PC-3 (cell line): ENCODE measurements around the gene MAB21L2. TPM values are rescaled to one million over a fixed set of nuclear protein-coding genes. Genes with fewer than 3 reads are reported as not detected.

Experiments
- ATAC-seq: fragments of 200-7000 bp; cut with Tn5 transposase; 2 replicates; pipeline ENCODE4 v1.9.1; 2020; ENCODE audit warnings: mild to moderate bottlenecking, moderate library complexity
- BruUV-seq: library from RNA; stranded (reverse); fragments of 400-500 nt; replicated peaks from 2 replicates; lab custom pipeline; 2021; lab: Mats Ljungman, UMichigan
- CTCF ChIA-PET: fragments of 300-600 bp; sonication (Branson Sonifier 250); formaldehyde crosslinking; loops from one replicate; lab custom pipeline; 2022; ENCODE audit warnings: antibody characterized with exemption; lab: Charles Lee
- POLR2A ChIA-PET: fragments of 300-600 bp; sonication (Branson Sonifier 250); formaldehyde crosslinking; loops from one replicate; lab custom pipeline; 2022; ENCODE audit warnings: antibody characterized with exemption; ENCODE audit not compliant: unreplicated experiment; lab: Charles Lee
- DNase-seq: peaks from one replicate; pipeline ENCODE4 v3.0.0-alpha.2; 2015
- H2AFZ ChIP-seq: fragments of 300-600 bp; sonication (generic); 2 replicates; pipeline ENCODE4 v1.6.0; 2016; ENCODE audit warnings: antibody characterized with exemption, low read length
- H3F3A ChIP-seq: fragments of 300-600 bp; sonication (generic); one replicate; pipeline ENCODE4 v1.6.0; 2017; ENCODE audit warnings: antibody characterized with exemption, low read length, control low read depth, mild to moderate bottlenecking; ENCODE audit not compliant: unreplicated experiment
- H3K27ac ChIP-seq: fragments of 300-600 bp; sonication (generic); 2 replicates; pipeline ENCODE4 v1.5.1; 2016; ENCODE audit warnings: mild to moderate bottlenecking, low read length
- H3K27me3 ChIP-seq: fragments of 300-600 bp; sonication (generic); 2 replicates; pipeline ENCODE4 v1.6.1; 2016; ENCODE audit warnings: low read length, mixed read lengths
- H3K36me3 ChIP-seq: fragments of 300-600 bp; sonication (generic); 2 replicates; pipeline ENCODE4 v1.6.1; 2016; ENCODE audit warnings: low read depth, mixed run types, low read length, mixed read lengths
- H3K4me1 ChIP-seq: fragments of 300-600 bp; sonication (generic); 2 replicates; pipeline ENCODE4 v1.5.1; 2016; ENCODE audit warnings: low read length; ENCODE audit not compliant: insufficient read depth
- H3K4me2 ChIP-seq: fragments of 300-600 bp; sonication (generic); 2 replicates; pipeline ENCODE4 v1.6.0; 2016; ENCODE audit warnings: low read length
- H3K4me3 ChIP-seq: fragments of 300-600 bp; sonication (generic); 2 replicates; pipeline ENCODE4 v1.5.1; 2016; ENCODE audit warnings: mild to moderate bottlenecking, low read length, mixed read lengths
- H3K79me2 ChIP-seq: fragments of 300-600 bp; sonication (generic); 2 replicates; pipeline ENCODE4 v1.6.1; 2017; ENCODE audit warnings: low read length, mixed read lengths
- H3K9ac ChIP-seq: fragments of 300-600 bp; sonication (generic); 2 replicates; pipeline ENCODE4 v1.6.0; 2016; ENCODE audit warnings: mild to moderate bottlenecking, low read length
- H3K9me2 ChIP-seq: fragments of 300-600 bp; sonication (generic); replicated peaks from 2 replicates; pipeline ENCODE4 v1.6.1; 2016; ENCODE audit warnings: mixed run types, low read length, mixed read lengths
- H3K9me3 ChIP-seq: fragments of 300-600 bp; sonication (generic); 2 replicates; pipeline ENCODE4 v1.6.1; 2016; ENCODE audit warnings: low read length, mixed read lengths
- H4K20me1 ChIP-seq: fragments of 300-600 bp; sonication (generic); 2 replicates; pipeline ENCODE4 v1.6.1; 2016; ENCODE audit warnings: low read length, mixed read lengths
- EZH2 ChIP-seq: fragments of 300-600 bp; sonication (generic); IDR thresholded peaks from one replicate; pipeline ENCODE4 v1.6.1; 2017; ENCODE audit warnings: antibody characterized with exemption, mild to moderate bottlenecking, low read length; ENCODE audit not compliant: unreplicated experiment
- EZH2phosphoT487 ChIP-seq: fragments of 300-600 bp; sonication (generic); IDR thresholded peaks from 2 replicates; pipeline ENCODE4 v1.6.1; 2018; ENCODE audit warnings: mild to moderate bottlenecking, antibody characterized with exemption, low read length, borderline replicate concordance
- intact Hi-C: fragments of 100-400 bp; cut with micrococcal nuclease; formaldehyde crosslinking; loops from 2 replicates; pipeline ENCODE4 v1.9.0; 2023
- total RNA-seq: library from RNA; depleted of rRNA; stranded (reverse); fragments of >200 nt; gene quantifications from 2 replicates; pipeline ENCODE4 v1.2.3, GENCODE V29; 2014
- TF ChIP-seq, protein P1 (sequence below): fragments of 300-600 bp; sonication (generic); conservative IDR thresholded peaks from 2 replicates; pipeline ENCODE4 v1.5.1; 2017; ENCODE audit warnings: antibody characterized with exemption, low read depth, mild to moderate bottlenecking, low read length

MAB21L2 gene
- total RNA-seq, 1 experiment from 2014 or later = not detected

DNA sequence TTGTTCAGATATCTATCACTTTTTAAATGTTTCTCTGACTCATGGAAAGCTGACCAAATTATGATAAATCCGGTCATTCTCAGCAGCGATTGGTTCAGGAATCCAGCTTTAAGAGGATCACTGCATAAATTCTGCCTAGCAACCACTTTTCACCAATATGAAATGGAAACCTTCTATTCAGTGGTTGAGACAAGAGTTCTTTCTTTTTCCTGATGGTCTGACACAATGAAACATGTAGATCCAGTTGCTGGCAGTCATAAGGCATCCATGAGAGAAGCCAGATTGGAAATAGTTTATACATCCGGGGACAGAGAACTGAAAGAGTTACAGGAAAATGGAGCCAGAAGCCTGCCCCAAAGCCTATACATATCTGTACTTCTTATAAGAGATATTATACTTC is 27.2 kb downstream of the MAB21L2 start:
- H3K27me3 ChIP-seq = no peaks in the 10 kb centered on the region
- H3K9me3 ChIP-seq = no peaks in the 10 kb centered on the region
- no peaks in the 10 kb centered on the region for H3F3A ChIP-seq
- no peaks in the 10 kb centered on the region for H4K20me1 ChIP-seq
- TF ChIP-seq EZH2 = no peak
- no peak for TF ChIP-seq EZH2phosphoT487
- TF ChIP-seq, protein P1, sequence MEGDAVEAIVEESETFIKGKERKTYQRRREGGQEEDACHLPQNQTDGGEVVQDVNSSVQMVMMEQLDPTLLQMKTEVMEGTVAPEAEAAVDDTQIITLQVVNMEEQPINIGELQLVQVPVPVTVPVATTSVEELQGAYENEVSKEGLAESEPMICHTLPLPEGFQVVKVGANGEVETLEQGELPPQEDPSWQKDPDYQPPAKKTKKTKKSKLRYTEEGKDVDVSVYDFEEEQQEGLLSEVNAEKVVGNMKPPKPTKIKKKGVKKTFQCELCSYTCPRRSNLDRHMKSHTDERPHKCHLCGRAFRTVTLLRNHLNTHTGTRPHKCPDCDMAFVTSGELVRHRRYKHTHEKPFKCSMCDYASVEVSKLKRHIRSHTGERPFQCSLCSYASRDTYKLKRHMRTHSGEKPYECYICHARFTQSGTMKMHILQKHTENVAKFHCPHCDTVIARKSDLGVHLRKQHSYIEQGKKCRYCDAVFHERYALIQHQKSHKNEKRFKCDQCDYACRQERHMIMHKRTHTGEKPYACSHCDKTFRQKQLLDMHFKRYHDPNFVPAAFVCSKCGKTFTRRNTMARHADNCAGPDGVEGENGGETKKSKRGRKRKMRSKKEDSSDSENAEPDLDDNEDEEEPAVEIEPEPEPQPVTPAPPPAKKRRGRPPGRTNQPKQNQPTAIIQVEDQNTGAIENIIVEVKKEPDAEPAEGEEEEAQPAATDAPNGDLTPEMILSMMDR = no peak
- intact Hi-C loops = no loop called here
- H3K4me3 ChIP-seq = no peak overlapping the region
- H3K4me1 ChIP-seq = no peaks in the 10 kb centered on the region
- no peak overlapping the region for H3K4me2 ChIP-seq
- H3K9me2 ChIP-seq = no peaks in the 10 kb centered on the region
- no peak overlapping the region for H3K9ac ChIP-seq
- H2AFZ ChIP-seq = no peak overlapping the region
- H3K27ac ChIP-seq = no peak overlapping the region
- POLR2A ChIA-PET = no interaction called here
- BruUV-seq = no TSS peak
- DNase-seq (no peak), ATAC-seq (no peak)
- no peaks in the 10 kb centered on the region for H3K36me3 ChIP-seq
- CTCF ChIA-PET = no interaction called here
- no peaks in the 10 kb centered on the region for H3K79me2 ChIP-seq

DNA sequence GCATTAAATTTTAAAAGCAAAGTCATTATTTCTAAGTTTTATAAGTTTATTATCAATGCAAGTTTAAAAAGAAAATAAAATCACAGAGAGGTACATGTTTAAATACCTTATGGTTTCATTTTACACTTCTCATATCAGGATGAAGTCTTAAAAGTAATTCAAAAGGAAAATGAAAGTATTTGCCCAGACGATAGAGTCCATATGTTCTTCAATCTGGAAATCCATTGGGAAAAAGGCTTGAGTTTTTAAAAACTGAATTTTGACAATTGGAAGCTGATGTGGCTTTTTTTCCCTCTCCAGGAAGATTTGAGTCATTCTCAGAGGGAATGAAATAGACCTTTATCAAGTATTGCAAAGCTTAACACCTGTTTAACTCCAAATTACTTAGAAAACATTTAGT is 37.1 kb downstream of the MAB21L2 start:
- no TSS peak for BruUV-seq
- no peak for TF ChIP-seq EZH2
- no peak for TF ChIP-seq EZH2phosphoT487
- TF ChIP-seq, protein P1 = no peak
- Histone ChIP-seq H3K4me2 (no peak overlapping the region), H3K36me3 (no peaks in the 10 kb centered on the region), H4K20me1 (no peaks in the 10 kb centered on the region), H3K4me3 (no peak overlapping the region), H3K4me1 (no peaks in the 10 kb centered on the region), H3K9ac (no peak overlapping the region), H3F3A (no peaks in the 10 kb centered on the region), H3K79me2 (no peaks in the 10 kb centered on the region), H3K27ac (no peak overlapping the region), H3K9me3 (no peaks in the 10 kb centered on the region), H3K27me3 (no peaks in the 10 kb centered on the region), H3K9me2 (no peaks in the 10 kb centered on the region), H2AFZ (no peak overlapping the region)
- CTCF ChIA-PET = no interaction called here
- DNase-seq (no peak), ATAC-seq (no peak)
- POLR2A ChIA-PET = no interaction called here
- intact Hi-C loops = no loop called here

DNA sequence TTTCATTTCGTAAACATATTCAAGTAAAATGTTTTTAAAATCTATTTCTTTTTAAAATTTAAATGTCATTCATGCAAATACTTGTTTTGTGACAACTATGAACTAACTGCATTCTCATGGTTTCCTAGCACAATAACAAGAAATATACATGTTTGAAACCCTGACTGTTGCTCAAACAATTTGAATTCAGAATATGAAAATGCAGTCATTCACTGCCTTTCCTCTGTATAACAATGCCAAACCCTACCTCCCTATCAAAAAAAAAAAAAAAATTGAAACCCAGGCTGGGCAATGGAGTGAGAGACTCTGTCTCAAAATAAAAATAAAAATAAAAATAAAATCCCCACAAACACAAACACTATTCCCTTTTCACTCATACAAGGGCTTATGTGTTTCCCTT is 42.1 kb downstream of the MAB21L2 start:
- H3K4me1 ChIP-seq = no peaks in the 10 kb centered on the region
- H3K27ac ChIP-seq = no peak overlapping the region
- ChIA-PET POLR2A (no interaction called here), CTCF (no interaction called here)
- no peak overlapping the region for H3K9ac ChIP-seq
- no peaks in the 10 kb centered on the region for H3K27me3 ChIP-seq
- H3K9me3 ChIP-seq = no peaks in the 10 kb centered on the region
- H3K9me2 ChIP-seq = no peaks in the 10 kb centered on the region
- intact Hi-C loops = no loop called here
- no peaks in the 10 kb centered on the region for H3K36me3 ChIP-seq
- H2AFZ ChIP-seq = no peak overlapping the region
- ATAC-seq (no peak), DNase-seq (no peak)
- BruUV-seq = no TSS peak
- TF ChIP-seq EZH2 = no peak
- TF ChIP-seq, protein P1 = no peak
- TF ChIP-seq EZH2phosphoT487 = no peak
- H3K79me2 ChIP-seq = no peaks in the 10 kb centered on the region
- H3F3A ChIP-seq = no peaks in the 10 kb centered on the region
- H4K20me1 ChIP-seq = no peaks in the 10 kb centered on the region
- no peak overlapping the region for H3K4me2 ChIP-seq
- H3K4me3 ChIP-seq = no peak overlapping the region
